LNCAP (cell line): Measurements from ENCODE around the gene HIC1.

ENCODE experiments used
- CTCF ChIP-seq: fragments of 450-650 bp; IDR thresholded peaks from 2 replicates; pipeline ENCODE4 v1.5.1; 2017; ENCODE audit warnings: mild to moderate bottlenecking

HIC1 gene

GRCh38 chr17:2053380-2054261 lies 1.3 kb upstream of the HIC1 start:
- peak; percentile 57 for TF ChIP-seq CTCF

- no peak for TF ChIP-seq CTCF
Measured at GRCh38 chr17:2054262-2054511, 716 bp upstream of the HIC1 start.

GRCh38 chr17:2055292-2056205 lies 646 bp downstream of the HIC1 start:
- no peak for TF ChIP-seq CTCF

- TF ChIP-seq CTCF = no peak
Measured at GRCh38 chr17:2056206-2057174, 1.6 kb downstream of the HIC1 start.

- TF ChIP-seq CTCF = no peak
Measured at GRCh38 chr17:2057175-2057759, 2.4 kb downstream of the HIC1 start.

GRCh38 chr17:2057760-2058585 lies 3.1 kb downstream of the HIC1 start:
- TF ChIP-seq CTCF = no peak
